H1 (cell line): ENCODE data around the gene FRRS1L. TPM values are rescaled to one million over a fixed set of nuclear protein-coding genes. Genes with fewer than 3 reads are reported as not detected.

ENCODE experiments used
- CTCF ChIA-PET: fragments of 300-600 bp; sonication (Branson Sonifier 250); formaldehyde crosslinking; loops from one replicate; lab custom pipeline; 2021; ENCODE audit not compliant: partially characterized antibody; lab: Charles Lee
- POLR2A ChIA-PET: fragments of 300-600 bp; sonication (Branson Sonifier 250); formaldehyde crosslinking; loops from one replicate; lab custom pipeline; 2021; ENCODE audit warnings: inconsistent platforms; ENCODE audit not compliant: partially characterized antibody; lab: Charles Lee
- DNase-seq, 2 experiments: peaks; one replicate each; pipeline versions ENCODE4 v3.0.0 to v3.0.0-alpha.2; 2010 to 2022; ENCODE audit warnings: low spot score in 2 of 2, low read depth in 1 of 2, mixed read lengths in 1 of 2
- FAIRE-seq: peaks from 2 replicates; lab custom pipeline; 2011; peaks lifted over from hg19 to GRCh38; lab: Jason Lieb, UNC
- H2AFZ ChIP-seq: 2 replicates; pipeline ENCODE4 v1.8.1; 2012; ENCODE audit warnings: low read length, inconsistent platforms
- H2AK5ac ChIP-seq: 2 replicates; pipeline ENCODE4 v1.6.1; 2013; ENCODE audit warnings: low read depth, low read length
- H2BK120ac ChIP-seq: replicated peaks from 2 replicates; pipeline ENCODE3; 2013; ENCODE audit warnings: low read depth, low read length, inconsistent platforms
- H2BK12ac ChIP-seq: 2 replicates; pipeline ENCODE4 v1.6.1; 2013; ENCODE audit warnings: low read depth, low read length
- H2BK15ac ChIP-seq: 2 replicates; pipeline ENCODE4 v1.6.1; 2013; ENCODE audit warnings: low read length
- H2BK20ac ChIP-seq: 2 replicates; pipeline ENCODE4 v1.6.1; 2013; ENCODE audit warnings: low read length
- H2BK5ac ChIP-seq: 2 replicates; pipeline ENCODE4 v1.6.1; 2013; ENCODE audit warnings: low read depth, low read length
- H3K14ac ChIP-seq: 2 replicates; pipeline ENCODE4 v1.6.1; 2013; ENCODE audit warnings: inconsistent platforms; ENCODE audit not compliant: insufficient read length
- H3K18ac ChIP-seq: 2 replicates; pipeline ENCODE4 v1.6.1; 2013; ENCODE audit warnings: low read length; ENCODE audit errors: extremely low read depth
- H3K23ac ChIP-seq: 2 replicates; pipeline ENCODE4 v1.6.1; 2013; ENCODE audit warnings: inconsistent platforms; ENCODE audit not compliant: insufficient read length
- H3K23me2 ChIP-seq: 2 replicates; pipeline ENCODE4 v1.6.1; 2013; ENCODE audit warnings: low read depth, low read length
- H3K27ac ChIP-seq: 2 replicates; pipeline ENCODE4 v1.6.1; 2011; ENCODE audit warnings: low read depth, low read length, inconsistent platforms
- H3K27me3 ChIP-seq, 4 experiments: replicated peaks in 1 of 4; 1 replicate in 1 of 4; 2 replicates in 3 of 4; pipeline versions ENCODE4 v1.6.1 to v1.8.1; 2011 to 2013; ENCODE audit warnings: low read length in 3 of 4, mild to moderate bottlenecking in 3 of 4, inconsistent platforms in 2 of 4, mixed read lengths in 2 of 4, moderate library complexity in 1 of 4; ENCODE audit not compliant: control insufficient read depth in 3 of 4, insufficient read depth in 3 of 4; ENCODE audit errors: extremely low read depth in 1 of 4
- H3K36me3 ChIP-seq, 4 experiments: 2 replicates each; pipeline versions ENCODE4 v1.6.1 to v1.8.1; 2011 to 2013; ENCODE audit warnings: mild to moderate bottlenecking in 4 of 4, low read length in 3 of 4, moderate library complexity in 2 of 4, control low read depth in 1 of 4, inconsistent platforms in 1 of 4; ENCODE audit not compliant: insufficient read depth in 4 of 4, control insufficient read depth in 2 of 4
- H3K4ac ChIP-seq: replicated peaks from 2 replicates; pipeline ENCODE3; 2013; ENCODE audit warnings: low read length, low read depth, mixed read lengths, inconsistent platforms; ENCODE audit not compliant: insufficient read length
- H3K4me1 ChIP-seq, 4 experiments: replicated peaks in 1 of 4; 1 replicate in 1 of 4; 2 replicates in 3 of 4; pipeline versions ENCODE4 v1.6.1 to v1.8.1; 2011 to 2013; ENCODE audit warnings: low read length in 3 of 4, inconsistent platforms in 2 of 4, mixed read lengths in 1 of 4; ENCODE audit not compliant: insufficient read depth in 4 of 4, control insufficient read depth in 3 of 4
- H3K4me2 ChIP-seq, 2 experiments: 2 replicates each; pipeline versions ENCODE4 v1.6.1 to v1.8.1; 2011 to 2013; ENCODE audit warnings: low read depth in 2 of 2, low read length in 2 of 2, control low read depth in 1 of 2, inconsistent platforms in 1 of 2, mild to moderate bottlenecking in 1 of 2; ENCODE audit not compliant: insufficient read depth in 1 of 2
- H3K4me3 ChIP-seq, 4 experiments: fragments of 200-600, 300-600 bp in 1 of 4; sonication (generic), shearing (Covaris generic), sonication (Bioruptor Twin) in 1 of 4; 2 replicates each; pipeline versions ENCODE4 v1.5.1 to v1.8.1; 2011 to 2016; ENCODE audit warnings: low read length in 4 of 4, low read depth in 3 of 4, control low read depth in 2 of 4, inconsistent platforms in 2 of 4, mild to moderate bottlenecking in 2 of 4, mixed read lengths in 1 of 4, moderate library complexity in 1 of 4; ENCODE audit not compliant: insufficient read depth in 2 of 4; ENCODE audit errors: extremely low read depth in 1 of 4
- H3K56ac ChIP-seq: replicated peaks from 2 replicates; pipeline ENCODE3; 2013; ENCODE audit warnings: low read depth, mild to moderate bottlenecking, mixed read lengths, low read length, inconsistent platforms; ENCODE audit not compliant: insufficient read length
- H3K79me1 ChIP-seq: 2 replicates; pipeline ENCODE4 v1.6.1; 2013; ENCODE audit warnings: low read depth, low read length, control low read depth
- H3K79me2 ChIP-seq, 2 experiments: 2 replicates each; pipeline versions ENCODE4 v1.6.1 to v1.8.1; 2012 to 2013; ENCODE audit warnings: low read length in 2 of 2, mild to moderate bottlenecking in 2 of 2, inconsistent platforms in 1 of 2; ENCODE audit not compliant: insufficient read depth in 2 of 2, control insufficient read depth in 1 of 2
- H3K9ac ChIP-seq, 4 experiments: replicated peaks in 1 of 4; 1 replicate in 1 of 4; 2 replicates in 3 of 4; pipeline versions ENCODE4 v1.6.1 to v1.8.1; 2011 to 2013; ENCODE audit warnings: low read depth in 3 of 4, low read length in 3 of 4, control low read depth in 2 of 4, mild to moderate bottlenecking in 2 of 4, moderate library complexity in 2 of 4, inconsistent platforms in 1 of 4; ENCODE audit errors: extremely low read depth in 1 of 4
- H3K9me3 ChIP-seq, 2 experiments: 2 replicates each; pipeline versions ENCODE4 v1.6.1 to v1.8.1; 2012 to 2013; ENCODE audit warnings: mild to moderate bottlenecking in 2 of 2, moderate library complexity in 2 of 2, control low read depth in 1 of 2, inconsistent platforms in 1 of 2, low read depth in 1 of 2, low read length in 1 of 2, mixed read lengths in 1 of 2; ENCODE audit not compliant: insufficient read depth in 2 of 2
- H4K20me1 ChIP-seq, 2 experiments: replicated peaks in 1 of 2; 2 replicates each; pipeline versions ENCODE3 to v1.8.1; 2011 to 2013; ENCODE audit warnings: inconsistent platforms in 2 of 2, low read length in 2 of 2, mild to moderate bottlenecking in 1 of 2; ENCODE audit not compliant: insufficient read depth in 2 of 2, control insufficient read depth in 1 of 2
- H4K5ac ChIP-seq: 2 replicates; pipeline ENCODE4 v1.6.1; 2013; ENCODE audit warnings: low read length, low read depth, mixed read lengths, inconsistent platforms; ENCODE audit not compliant: insufficient read length
- H4K8ac ChIP-seq: 2 replicates; pipeline ENCODE4 v1.8.0; 2013; ENCODE audit warnings: mild to moderate bottlenecking, moderate library complexity, low read length, inconsistent platforms; ENCODE audit not compliant: insufficient read depth; ENCODE audit errors: extremely low read depth
- H4K91ac ChIP-seq: replicated peaks from 2 replicates; pipeline ENCODE3; 2013; ENCODE audit warnings: low read length, mixed read lengths, inconsistent platforms; ENCODE audit not compliant: insufficient read length
- CTCF ChIP-seq, 3 experiments: IDR thresholded peaks; 1 replicate in 2 of 3; 2 replicates in 1 of 3; pipeline versions ENCODE4 v1.5.1 to v1.6.1; 2011; ENCODE audit warnings: low read length in 3 of 3, mild to moderate bottlenecking in 3 of 3, inconsistent platforms in 2 of 3, low read depth in 1 of 3, moderate library complexity in 1 of 3; ENCODE audit not compliant: insufficient read depth in 1 of 3; ENCODE audit errors: control extremely low read depth in 1 of 3
- YY1 ChIP-seq: IDR thresholded peaks from 2 replicates; pipeline ENCODE4 v1.6.1; 2011; ENCODE audit warnings: low read depth, mild to moderate bottlenecking, low read length
- whole genome bisulfite sequencing, 2 experiments: shearing (Covaris generic) in 1 of 2; methylation state at CpG; one replicate each; pipeline versions ENCODE4 v1.1.6 to v1.1.7; 2013 to 2015; ENCODE audit warnings: low lambda C conversion rate in 2 of 2, mixed read lengths in 2 of 2, inconsistent platforms in 1 of 2, low coverage in 1 of 2, missing lambda C conversion rate in 1 of 2; ENCODE audit not compliant: insufficient replicate concordance in 2 of 2, insufficient coverage in 1 of 2, insufficient read length in 1 of 2; ENCODE audit errors: extremely low coverage in 1 of 2, missing lambda C conversion rate in 1 of 2; 5-methylcytosine and 5-hydroxymethylcytosine counted together
- polyA plus RNA-seq, 7 experiments: library from polyadenylated mRNA; depleted of rRNA in 3 of 7; stranded (reverse) in 5 of 7; unstranded in 2 of 7; fragments of >200 nt in 5 of 7; fragments of 200-250 nt in 2 of 7; gene quantifications; 1 replicate in 5 of 7; 2 replicates in 1 of 7; 4 replicates in 1 of 7; pipeline versions ENCODE4 v1.2.1 to v1.2.3, GENCODE V29; 2011 to 2013; ENCODE audit warnings: missing spikeins in 2 of 7, mixed read lengths in 2 of 7
- total RNA-seq: library from RNA; stranded (reverse); fragmentation: NEBNext Ultra II Directional; extraction: Animal tissue kit (Norgen Biotek cat#: 25700); gene quantifications from 2 replicates; pipeline ENCODE4 v1.2.1, GENCODE V29; 2021

Gene FRRS1L
- total and polyA plus RNA-seq, 2 of the 8 experiments (the other 6 are each of a cell fraction or from before 2014, with no cell fraction given) = 1.0 to 2.2 TPM

DNA sequence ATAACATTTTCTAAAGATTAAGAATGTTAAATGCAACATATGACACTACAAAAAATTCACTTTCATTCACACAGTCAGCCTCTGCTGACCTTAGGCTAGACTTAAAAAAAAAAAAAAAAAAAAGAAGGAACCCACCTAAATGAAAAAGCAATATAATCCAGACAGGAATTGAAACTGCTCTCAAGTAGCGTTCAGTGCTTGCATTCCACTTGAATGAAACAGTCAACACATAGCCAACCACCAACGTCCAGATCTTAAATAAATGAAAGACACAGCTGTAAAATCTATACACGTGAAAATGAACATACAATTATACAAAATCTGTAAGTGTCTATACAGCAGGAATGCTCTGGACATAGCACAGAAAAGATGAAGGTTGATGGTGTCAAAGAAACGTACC lies 58.7 kb downstream of the FRRS1L start:
- Histone ChIP-seq H3K56ac (no peak overlapping the region), H2BK120ac (no peak overlapping the region), H2BK20ac (no peak overlapping the region), H3K79me1 (peaks cover 5% of the 10 kb centered on the region; the same call in 1 of the 2 replicates), H3K9ac (no peak overlapping the region), H3K23me2 (no peaks in the 10 kb centered on the region), H2AK5ac (no peak overlapping the region), H4K20me1 (peaks cover 6 to 9% of the 10 kb centered on the region in 2 experiments), H3K18ac (no peak overlapping the region), H3K79me2 (peaks cover 9 to 95% of the 10 kb centered on the region in 2 experiments; a peak in 3 of 4 replicates), H3K14ac (no peak overlapping the region), H4K91ac (no peak overlapping the region), H4K8ac (no peak overlapping the region), H3K23ac (no peak overlapping the region), H3K4ac (no peak overlapping the region), H2AFZ (no peak overlapping the region), H3K4me2 (no peak overlapping the region), H3K4me1 (no peaks in the 10 kb centered on the region; a peak in 1 of 7 replicates), H3K4me3 (no peak overlapping the region), H2BK15ac (no peak overlapping the region), H3K27ac (no peak overlapping the region), H3K9me3 (no peaks in the 10 kb centered on the region), H3K36me3 (peaks cover 0 to 8% (median 2%) of the 10 kb centered on the region in 4 experiments; a peak in 2 of 8 replicates), H3K27me3 (no peaks in the 10 kb centered on the region), H2BK12ac (no peak overlapping the region), H2BK5ac (no peak overlapping the region), H4K5ac (no peak overlapping the region)
- no peak for DNase-seq
- WGBS, 2 experiments = 72% methylated on average over 4 of the region's 4 CpGs; no CpG with 5 or more reads in 1 of the 2 experiments
- FAIRE-seq = no peak
- POLR2A ChIA-PET = no interaction called here
- CTCF ChIA-PET = interaction anchor here (1.1 to 1.4 kb wide), 2 partner anchors 60 to 75 kb away, joined by 3 to 7 read pairs; no protein-coding TSS in a partner anchor
- TF ChIP-seq YY1 (no peak), CTCF (IDR thresholded peaks at IDR 0.05; ENCODE audit: control extremely low read depth in 1 of 3, insufficient read depth in 1 of 3, low read depth in 1 of 3, low read length in 3 of 3) (no peak)
